Type B pancreatic cell (in vitro differentiated cells): Measurements from ENCODE around the gene FOXR1. TPM values are rescaled to one million over a fixed set of nuclear protein-coding genes. Genes with fewer than 3 reads are reported as not detected.

Source experiments
- DNase-seq: peaks from one replicate; pipeline ENCODE4 v3.0.0; 2021; ENCODE audit warnings: mixed read lengths; ENCODE audit not compliant: unreplicated experiment; ENCODE audit errors: extremely low spot score
- H3K27ac Mint-ChIP-seq: 2 replicates; pipeline ENCODE4 v1.8.0; 2021; ENCODE audit warnings: mild to moderate bottlenecking, mixed read lengths
- H3K27me3 Mint-ChIP-seq: 2 replicates; pipeline ENCODE4 v1.8.0; 2021; ENCODE audit warnings: mixed read lengths
- H3K36me3 Mint-ChIP-seq: 2 replicates; pipeline ENCODE4 v1.8.0; 2021; ENCODE audit warnings: mixed read lengths
- H3K4me1 Mint-ChIP-seq: one replicate; pipeline ENCODE4 v1.8.0; 2021; ENCODE audit warnings: mixed read lengths; ENCODE audit not compliant: unreplicated experiment
- H3K4me3 Mint-ChIP-seq: 2 replicates; pipeline ENCODE4 v1.8.0; 2021; ENCODE audit warnings: mild to moderate bottlenecking, mixed read lengths
- H3K9me3 Mint-ChIP-seq: 2 replicates; pipeline ENCODE4 v1.8.0; 2021; ENCODE audit warnings: mixed read lengths
- total RNA-seq: library from RNA; stranded (reverse); gene quantifications from 2 replicates; pipeline ENCODE4 v1.2.1, GENCODE V29; 2021; ENCODE audit warnings: low replicate concordance
- TF ChIP-seq, protein P1 (sequence below): fragments of 200-600 bp; sonication (generic); conservative IDR thresholded peaks from 2 replicates; pipeline ENCODE4 v1.5.0; 2021; ENCODE audit warnings: antibody characterized with exemption, mild to moderate bottlenecking

The FOXR1 gene
- total RNA-seq, 1 donor from 2014 or later: not detected

DNA sequence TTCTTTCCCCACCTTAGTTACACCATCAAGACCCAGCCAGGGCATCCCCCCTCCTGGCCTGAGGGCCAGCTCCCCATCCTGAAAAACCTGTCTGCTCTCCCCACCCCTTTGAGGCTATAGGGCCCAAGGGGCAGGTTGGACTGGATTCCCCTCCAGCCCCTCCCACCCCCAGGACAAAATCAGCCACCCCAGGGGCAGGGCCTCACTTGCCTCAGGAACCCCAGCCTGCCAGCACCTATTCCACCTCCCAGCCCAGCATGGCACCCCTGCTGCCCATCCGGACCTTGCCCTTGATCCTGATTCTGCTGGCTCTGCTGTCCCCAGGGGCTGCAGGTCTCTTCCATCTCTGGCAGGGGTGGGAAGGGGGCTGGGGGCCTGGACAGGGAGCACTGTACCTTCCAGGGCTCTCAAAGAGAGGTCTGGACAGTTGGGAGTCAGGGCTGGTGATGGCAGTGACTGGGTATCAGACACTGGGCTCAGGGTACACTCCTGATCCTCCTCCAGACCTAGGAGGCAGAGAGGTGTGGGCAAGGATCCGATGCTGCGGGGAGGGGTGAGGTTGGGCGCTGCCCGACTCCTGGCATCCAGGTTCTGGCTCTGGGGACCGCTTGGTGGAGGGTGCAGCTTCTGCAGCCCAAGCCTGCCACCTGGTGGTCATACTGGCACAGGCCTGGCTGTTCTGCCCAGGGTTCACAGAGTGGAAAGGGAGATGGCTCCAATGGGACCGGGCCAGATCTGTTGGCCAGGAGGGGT lies 15.3 kb upstream of the FOXR1 start, which contains the start of gene UPK2:
UPK2 (plus strand) TSS at position 205 of the 753 bp plus-strand sequence; CDS start at position 258, 53 bp downstream.
- peaks cover 30% of the 10 kb centered on the region for H3K27me3 Mint-ChIP-seq
- TF ChIP-seq, protein P1, sequence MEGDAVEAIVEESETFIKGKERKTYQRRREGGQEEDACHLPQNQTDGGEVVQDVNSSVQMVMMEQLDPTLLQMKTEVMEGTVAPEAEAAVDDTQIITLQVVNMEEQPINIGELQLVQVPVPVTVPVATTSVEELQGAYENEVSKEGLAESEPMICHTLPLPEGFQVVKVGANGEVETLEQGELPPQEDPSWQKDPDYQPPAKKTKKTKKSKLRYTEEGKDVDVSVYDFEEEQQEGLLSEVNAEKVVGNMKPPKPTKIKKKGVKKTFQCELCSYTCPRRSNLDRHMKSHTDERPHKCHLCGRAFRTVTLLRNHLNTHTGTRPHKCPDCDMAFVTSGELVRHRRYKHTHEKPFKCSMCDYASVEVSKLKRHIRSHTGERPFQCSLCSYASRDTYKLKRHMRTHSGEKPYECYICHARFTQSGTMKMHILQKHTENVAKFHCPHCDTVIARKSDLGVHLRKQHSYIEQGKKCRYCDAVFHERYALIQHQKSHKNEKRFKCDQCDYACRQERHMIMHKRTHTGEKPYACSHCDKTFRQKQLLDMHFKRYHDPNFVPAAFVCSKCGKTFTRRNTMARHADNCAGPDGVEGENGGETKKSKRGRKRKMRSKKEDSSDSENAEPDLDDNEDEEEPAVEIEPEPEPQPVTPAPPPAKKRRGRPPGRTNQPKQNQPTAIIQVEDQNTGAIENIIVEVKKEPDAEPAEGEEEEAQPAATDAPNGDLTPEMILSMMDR: peak; percentile 98
- H3K27ac Mint-ChIP-seq: peak within 1 kb of the TSS; percentile 93
- peaks cover 12% of the 10 kb centered on the region for H3K4me1 Mint-ChIP-seq
- peak within 1 kb of the TSS; percentile 66 for H3K4me3 Mint-ChIP-seq
- H3K36me3 Mint-ChIP-seq: no peaks in the 10 kb centered on the region
- no peaks in the 10 kb centered on the region for H3K9me3 Mint-ChIP-seq
- peak; percentile 91 for DNase-seq

DNA sequence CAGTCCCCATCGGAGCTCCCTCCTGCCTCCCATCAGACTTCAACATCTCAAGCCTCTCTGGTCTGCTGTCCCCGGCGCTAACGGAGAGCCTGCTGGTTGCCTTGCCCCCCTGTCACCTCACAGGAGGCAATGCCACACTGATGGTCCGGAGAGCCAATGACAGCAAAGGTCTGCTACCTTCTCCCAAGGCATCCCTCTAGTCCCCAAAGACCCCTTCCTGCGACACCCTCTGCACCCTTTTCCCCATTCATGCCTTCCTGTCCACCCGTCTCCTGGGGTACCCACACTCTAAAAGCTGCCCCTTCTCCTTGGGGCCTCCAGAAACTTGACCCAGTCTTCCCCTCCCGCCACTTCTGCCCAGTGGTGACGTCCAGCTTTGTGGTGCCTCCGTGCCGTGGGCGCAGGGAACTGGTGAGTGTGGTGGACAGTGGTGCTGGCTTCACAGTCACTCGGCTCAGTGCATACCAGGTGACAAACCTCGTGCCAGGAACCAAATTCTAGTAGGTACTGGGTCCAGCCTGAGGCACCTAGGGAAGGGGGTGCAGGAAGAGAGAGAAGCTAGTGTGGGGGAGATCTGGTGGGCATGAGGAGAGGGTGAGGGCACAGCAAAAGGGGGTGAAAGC lies 14.6 kb upstream of the FOXR1 start:
- peak overlapping the region; percentile 66 for H3K4me3 Mint-ChIP-seq
- H3K9me3 Mint-ChIP-seq: no peaks in the 10 kb centered on the region
- peak overlapping the region; percentile 81 for H3K27ac Mint-ChIP-seq
- no peak for DNase-seq
- peaks cover 12% of the 10 kb centered on the region for H3K4me1 Mint-ChIP-seq
- TF ChIP-seq, protein P1: peak; percentile 1
- no peaks in the 10 kb centered on the region for H3K36me3 Mint-ChIP-seq
- H3K27me3 Mint-ChIP-seq: peaks cover 30% of the 10 kb centered on the region

DNA sequence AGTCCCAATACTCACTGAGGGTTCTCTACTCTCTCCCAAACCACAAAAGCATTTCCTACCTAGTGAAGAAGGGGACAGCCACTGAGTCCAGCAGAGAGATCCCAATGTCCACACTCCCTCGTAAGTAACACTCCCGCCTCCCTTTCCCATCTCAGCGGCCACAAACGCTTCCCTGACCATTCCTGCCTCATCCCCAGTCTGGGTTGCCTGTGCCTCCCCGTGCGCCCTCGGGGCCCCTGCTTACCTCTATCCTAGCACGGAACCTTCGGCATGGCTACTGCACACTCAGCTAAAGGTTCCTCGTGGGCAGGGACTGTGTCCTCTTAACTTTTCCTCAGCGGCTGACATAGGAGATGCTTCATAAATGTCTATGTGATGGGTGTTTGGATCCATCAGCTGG lies 14.0 kb upstream of the FOXR1 start:
- H3K27me3 Mint-ChIP-seq: peaks cover 30% of the 10 kb centered on the region
- TF ChIP-seq, protein P1: no peak
- peak overlapping the region; percentile 69 for H3K4me3 Mint-ChIP-seq
- H3K9me3 Mint-ChIP-seq: no peaks in the 10 kb centered on the region
- no peaks in the 10 kb centered on the region for H3K36me3 Mint-ChIP-seq
- H3K27ac Mint-ChIP-seq: no peak overlapping the region
- no peak for DNase-seq
- peaks cover 12% of the 10 kb centered on the region for H3K4me1 Mint-ChIP-seq

DNA sequence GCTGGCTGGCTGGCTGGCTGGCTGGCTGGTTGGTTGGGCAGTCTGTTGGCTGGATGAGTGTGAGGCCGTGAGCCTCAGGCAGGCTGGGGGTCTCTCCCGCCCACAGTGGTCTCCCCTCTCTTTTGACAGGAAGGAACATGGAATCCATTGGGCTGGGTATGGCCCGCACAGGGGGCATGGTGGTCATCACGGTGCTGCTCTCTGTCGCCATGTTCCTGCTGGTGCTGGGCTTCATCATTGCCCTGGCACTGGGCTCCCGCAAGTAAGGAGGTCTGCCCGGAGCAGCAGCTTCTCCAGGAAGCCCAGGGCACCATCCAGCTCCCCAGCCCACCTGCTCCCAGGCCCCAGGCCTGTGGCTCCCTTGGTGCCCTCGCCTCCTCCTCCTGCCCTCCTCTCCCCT lies 13.6 kb upstream of the FOXR1 start:
- DNase-seq: no peak
- TF ChIP-seq, protein P1: no peak
- Mint-ChIP-seq H3K4me3 (no peak overlapping the region), H3K9me3 (no peaks in the 10 kb centered on the region), H3K36me3 (no peaks in the 10 kb centered on the region), H3K27me3 (peaks cover 26% of the 10 kb centered on the region), H3K4me1 (peaks cover 12% of the 10 kb centered on the region), H3K27ac (no peak overlapping the region)

DNA sequence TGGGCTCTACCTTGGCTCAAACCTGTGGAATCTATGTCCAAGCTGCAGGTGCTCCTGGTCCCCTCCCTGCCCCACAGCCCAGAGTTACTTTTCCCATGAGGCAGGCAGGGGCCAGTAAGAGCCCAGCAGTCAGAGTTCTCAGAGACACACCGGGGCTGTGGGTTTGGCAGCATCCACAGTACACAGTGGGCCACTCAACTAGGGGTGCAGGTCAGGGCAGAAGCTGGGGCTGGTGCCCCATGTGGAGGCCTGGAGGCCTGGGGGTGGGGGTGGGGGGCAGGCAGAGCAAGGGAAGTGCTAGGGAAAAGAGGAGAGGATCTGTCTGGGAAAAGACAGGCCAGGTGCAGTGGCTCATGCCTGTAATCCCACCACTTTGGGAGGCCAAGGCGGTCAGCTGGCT lies 13.0 kb upstream of the FOXR1 start:
- Mint-ChIP-seq H3K4me3 (no peak overlapping the region), H3K9me3 (no peaks in the 10 kb centered on the region), H3K27me3 (peaks cover 21% of the 10 kb centered on the region), H3K27ac (no peak overlapping the region), H3K4me1 (peaks cover 12% of the 10 kb centered on the region), H3K36me3 (no peaks in the 10 kb centered on the region)
- DNase-seq: no peak
- TF ChIP-seq, protein P1: no peak
